IMR-90 (cell line): ENCODE data around the gene TSC1. TPM values are rescaled to one million over a fixed set of nuclear protein-coding genes. Genes with fewer than 3 reads are reported as not detected.

Source experiments
- ATAC-seq: fragments of 200-7000 bp; cut with Tn5 transposase; 2 replicates; pipeline ENCODE4 v1.9.1; 2020; ENCODE audit warnings: low read depth, mild to moderate bottlenecking, moderate library complexity
- BruUV-seq: library from RNA; stranded (reverse); fragments of 400-500 nt; replicated peaks from 2 replicates; lab custom pipeline; 2021; lab: Mats Ljungman, UMichigan
- CTCF ChIA-PET: fragments of 300-600 bp; formaldehyde crosslinking; extraction: SDS; loops from one replicate; lab custom pipeline; 2021; ENCODE audit warnings: antibody characterized with exemption; lab: Yijun Ruan, JAX
- POLR2A ChIA-PET: fragments of 300-600 bp; sonication (Branson Sonifier 250); formaldehyde crosslinking; loops from one replicate; lab custom pipeline; 2022; ENCODE audit warnings: antibody characterized with exemption; ENCODE audit not compliant: unreplicated experiment; lab: Charles Lee
- DNase-seq: peaks from one replicate; pipeline ENCODE4 v3.0.0; 2013
- H2AFZ ChIP-seq: replicated peaks from 2 replicates; pipeline ENCODE3; 2013; ENCODE audit warnings: low read length, mild to moderate bottlenecking; ENCODE audit not compliant: poor library complexity
- H2AK5ac ChIP-seq: 2 replicates; pipeline ENCODE4 v1.6.1; 2013; ENCODE audit warnings: low read depth, low read length, inconsistent platforms
- H2AK9ac ChIP-seq: replicated peaks from 2 replicates; pipeline ENCODE3; 2013; ENCODE audit warnings: mild to moderate bottlenecking, low read depth, low read length, moderate library complexity; ENCODE audit not compliant: poor library complexity
- H2BK120ac ChIP-seq: 2 replicates; pipeline ENCODE4 v1.6.1; 2013; ENCODE audit warnings: low read depth, low read length, inconsistent platforms
- H2BK15ac ChIP-seq: 3 replicates; pipeline ENCODE4 v1.6.1; 2013; ENCODE audit warnings: low read depth, low read length, inconsistent platforms
- H2BK20ac ChIP-seq: 2 replicates; pipeline ENCODE4 v1.6.1; 2013; ENCODE audit warnings: low read depth, mild to moderate bottlenecking, inconsistent platforms, low read length, moderate library complexity
- H2BK5ac ChIP-seq: 2 replicates; pipeline ENCODE4 v1.6.1; 2013; ENCODE audit warnings: mild to moderate bottlenecking, low read depth, low read length, inconsistent platforms; ENCODE audit not compliant: poor library complexity, severe bottlenecking
- H3K14ac ChIP-seq: replicated peaks from 2 replicates; pipeline ENCODE4 v1.6.1; 2013; ENCODE audit warnings: low read depth, low read length, inconsistent platforms
- H3K18ac ChIP-seq: 2 replicates; pipeline ENCODE4 v1.6.1; 2013; ENCODE audit warnings: low read depth, low read length, control low read depth
- H3K23ac ChIP-seq: 2 replicates; pipeline ENCODE4 v1.6.1; 2013; ENCODE audit warnings: low read depth, low read length, inconsistent platforms
- H3K27ac ChIP-seq: 2 replicates; pipeline ENCODE4 v1.5.1; 2013; ENCODE audit warnings: mild to moderate bottlenecking, control low read depth, low read length; ENCODE audit not compliant: insufficient read depth
- H3K27me3 ChIP-seq: 2 replicates; pipeline ENCODE4 v1.6.1; 2013; ENCODE audit warnings: low read length; ENCODE audit not compliant: control insufficient read depth, insufficient read depth
- H3K36me3 ChIP-seq: 2 replicates; pipeline ENCODE4 v1.6.1; 2013; ENCODE audit warnings: low read length, mixed read lengths; ENCODE audit not compliant: control insufficient read depth, insufficient read depth
- H3K4ac ChIP-seq: 2 replicates; pipeline ENCODE4 v1.6.1; 2013; ENCODE audit warnings: low read depth, low read length, inconsistent platforms
- H3K4me1 ChIP-seq: 2 replicates; pipeline ENCODE4 v1.6.1; 2013; ENCODE audit warnings: low read length, mixed read lengths; ENCODE audit not compliant: control insufficient read depth, insufficient read depth
- H3K4me2 ChIP-seq: 2 replicates; pipeline ENCODE4 v1.6.1; 2013; ENCODE audit warnings: low read depth, mild to moderate bottlenecking, control low read depth, low read length, moderate library complexity
- H3K4me3 ChIP-seq: 2 replicates; pipeline ENCODE4 v1.5.1; 2013; ENCODE audit warnings: low read depth, mild to moderate bottlenecking, control low read depth, low read length, moderate library complexity; ENCODE audit not compliant: insufficient read depth
- H3K56ac ChIP-seq: 2 replicates; pipeline ENCODE4 v1.6.1; 2013; ENCODE audit warnings: low read length, inconsistent platforms; ENCODE audit not compliant: insufficient read depth; ENCODE audit errors: extremely low read depth
- H3K79me1 ChIP-seq, 2 experiments: 2 replicates each; pipeline ENCODE4 v1.6.1; 2013; ENCODE audit warnings: low read length in 2 of 2, inconsistent platforms in 1 of 2, low read depth in 1 of 2
- H3K9ac ChIP-seq: 2 replicates; pipeline ENCODE4 v1.6.1; 2013; ENCODE audit warnings: low read depth, low read length, control low read depth
- H3K9me1 ChIP-seq: 2 replicates; pipeline ENCODE4 v1.6.1; 2013; ENCODE audit warnings: low read length, inconsistent platforms; ENCODE audit not compliant: insufficient read depth
- H3K9me3 ChIP-seq: 2 replicates; pipeline ENCODE4 v1.6.1; 2013; ENCODE audit warnings: low read length; ENCODE audit not compliant: control insufficient read depth, insufficient read depth
- H4K20me1 ChIP-seq: 2 replicates; pipeline ENCODE4 v1.6.1; 2013; ENCODE audit warnings: low read length, inconsistent platforms; ENCODE audit not compliant: insufficient read depth
- H4K5ac ChIP-seq: 2 replicates; pipeline ENCODE4 v1.6.1; 2013; ENCODE audit warnings: mild to moderate bottlenecking, low read depth, low read length, control low read depth
- H4K8ac ChIP-seq, 2 experiments: 2 replicates each; pipeline ENCODE4 v1.6.1; 2013; ENCODE audit warnings: low read depth in 2 of 2, low read length in 2 of 2, control low read depth in 1 of 2, inconsistent platforms in 1 of 2
- H4K91ac ChIP-seq: 2 replicates; pipeline ENCODE4 v1.6.1; 2013; ENCODE audit warnings: low read depth, low read length, inconsistent platforms; ENCODE audit not compliant: insufficient read depth
- BHLHE40 ChIP-seq: fragments of 150-350 bp; IDR thresholded peaks from 2 replicates; pipeline ENCODE4 v1.6.1; 2016; ENCODE audit warnings: mild to moderate bottlenecking, low read depth, low read length
- CEBPB ChIP-seq: IDR thresholded peaks from 2 replicates; pipeline ENCODE4 v1.6.1; 2012; ENCODE audit warnings: low read depth, low read length, improper control_type of control experiment
- FOS ChIP-seq: fragments of 150-350 bp; IDR thresholded peaks from 2 replicates; pipeline ENCODE4 v1.6.1; 2016; ENCODE audit warnings: low read depth, low read length
- MAZ ChIP-seq: IDR thresholded peaks from 2 replicates; pipeline ENCODE4 v1.6.1; 2012; ENCODE audit warnings: low read depth, mild to moderate bottlenecking, low read length, improper control_type of control experiment, moderate library complexity, borderline replicate concordance
- MXI1 ChIP-seq: IDR thresholded peaks from 2 replicates; pipeline ENCODE4 v1.6.1; 2012; ENCODE audit warnings: low read depth, mild to moderate bottlenecking, low read length, moderate library complexity, borderline replicate concordance
- NFE2L2 ChIP-seq: fragments of 150-350 bp; IDR thresholded peaks from 2 replicates; pipeline ENCODE4 v1.6.1; 2016; ENCODE audit warnings: low read depth, mild to moderate bottlenecking, low read length
- POLR2A ChIP-seq: IDR thresholded peaks from 2 replicates; pipeline ENCODE4 v1.6.1; 2012; ENCODE audit warnings: mild to moderate bottlenecking, low read depth, low read length
- RFX5 ChIP-seq: IDR thresholded peaks from 2 replicates; pipeline ENCODE4 v1.8.0; 2012; ENCODE audit warnings: low read depth, mild to moderate bottlenecking, low read length, moderate library complexity
- SMC3 ChIP-seq: fragments of 150-350 bp; IDR thresholded peaks from 2 replicates; pipeline ENCODE4 v1.6.1; 2016; ENCODE audit warnings: low read depth, mild to moderate bottlenecking, antibody characterized with exemption, low read length, moderate library complexity
- WGBS, 2 experiments: methylation state at CpG; one replicate each; pipeline versions ENCODE4 v1.1.5 to v1.1.7; 2013; ENCODE audit warnings: missing lambda C conversion rate in 2 of 2; ENCODE audit not compliant: insufficient read length in 1 of 2; ENCODE audit errors: extremely low coverage in 2 of 2; 5-methylcytosine and 5-hydroxymethylcytosine counted together
- dilution Hi-C: fragments of 300-500 bp; cut with HindIII; formaldehyde crosslinking; loops from one replicate; pipeline ENCODE4 v1.14.3; 2018; ENCODE audit warnings: low sequenced_read_pairs; ENCODE audit not compliant: unreplicated experiment
- in situ Hi-C: fragments of 300-500 bp; cut with MboI; formaldehyde crosslinking; loops from 3 replicates; pipeline ENCODE4 v1.14.3; 2019; ENCODE audit warnings: low sequenced_read_pairs, inconsistent platforms, mixed read lengths
- intact Hi-C: fragments of 100-400 bp; cut with micrococcal nuclease; formaldehyde crosslinking; loops from 2 replicates; pipeline ENCODE4 v1.10.0; 2022
- polyA plus RNA-seq, 3 experiments: library from polyadenylated mRNA; depleted of rRNA; stranded (reverse); fragments of >200 nt; gene quantifications; 2 replicates each; pipeline ENCODE4 v1.2.3, GENCODE V29; 2012; ENCODE audit warnings: low replicate concordance in 1 of 3
- total RNA-seq: library from RNA; depleted of rRNA; stranded (reverse); fragments of >200 nt; gene quantifications from 2 replicates; pipeline ENCODE4 v1.2.3, GENCODE V29; 2012
- TF ChIP-seq, protein P1 (sequence below): fragments of 150-350 bp; IDR thresholded peaks from 2 replicates; pipeline ENCODE4 v1.6.1; 2017; ENCODE audit warnings: mild to moderate bottlenecking, antibody characterized with exemption, low read length, low read depth
- TF ChIP-seq, protein P2 (sequence below): conservative IDR thresholded peaks from 2 replicates; pipeline ENCODE4 v1.5.1; 2012; ENCODE audit warnings: mild to moderate bottlenecking, low read depth, low read length, improper control_type of control experiment

Gene TSC1
- total and polyA plus RNA-seq, 2 of the 4 experiments (the other 2 are of a cell fraction), result 25.7 to 56.3 TPM

GRCh38 chr9:132935026-132935425 is 9.4 kb downstream of the TSC1 start:
- Histone ChIP-seq H3K9me3 (no peaks in the 10 kb centered on the region), H2AFZ (no peak overlapping the region), H3K9me1 (peaks cover 18% of the 10 kb centered on the region), H4K8ac (no peak overlapping the region), H4K5ac (no peak overlapping the region), H3K9ac (no peak overlapping the region), H3K56ac (no peak overlapping the region), H3K4me3 (no peak overlapping the region), H4K91ac (no peak overlapping the region), H3K4me1 (peaks cover 16% of the 10 kb centered on the region), H3K27me3 (no peaks in the 10 kb centered on the region), H2AK5ac (no peak overlapping the region), H3K18ac (no peak overlapping the region), H2AK9ac (no peak overlapping the region), H3K23ac (no peak overlapping the region), H4K20me1 (peaks cover 20% of the 10 kb centered on the region; the same call in 1 of the 2 replicates), H3K36me3 (peaks cover 4% of the 10 kb centered on the region), H2BK15ac (no peak overlapping the region), H3K4ac (no peak overlapping the region), H3K4me2 (no peak overlapping the region), H2BK20ac (no peak overlapping the region), H3K79me1 (peaks cover 44 to 81% of the 10 kb centered on the region in 2 experiments), H3K14ac (no peak overlapping the region), H3K27ac (no peak overlapping the region), H2BK5ac (no peak overlapping the region), H2BK120ac (no peak overlapping the region)
- ChIA-PET POLR2A (no interaction called here), CTCF (interaction anchor here (0.9 kb wide), 1 partner anchor 32 kb away, joined by 4 read pairs; no protein-coding TSS in a partner anchor)
- WGBS, 2 experiments, result no CpG with 5 or more reads among the region's 6 CpGs
- DNase-seq (no peak), ATAC-seq (no peak)
- no TSS peak for BruUV-seq
- intact Hi-C loops (no loop called here), in situ Hi-C loops (no loop called here), dilution Hi-C loops (no loop called here)
- TF ChIP-seq MAZ, result no peak
- TF ChIP-seq, protein P1, sequence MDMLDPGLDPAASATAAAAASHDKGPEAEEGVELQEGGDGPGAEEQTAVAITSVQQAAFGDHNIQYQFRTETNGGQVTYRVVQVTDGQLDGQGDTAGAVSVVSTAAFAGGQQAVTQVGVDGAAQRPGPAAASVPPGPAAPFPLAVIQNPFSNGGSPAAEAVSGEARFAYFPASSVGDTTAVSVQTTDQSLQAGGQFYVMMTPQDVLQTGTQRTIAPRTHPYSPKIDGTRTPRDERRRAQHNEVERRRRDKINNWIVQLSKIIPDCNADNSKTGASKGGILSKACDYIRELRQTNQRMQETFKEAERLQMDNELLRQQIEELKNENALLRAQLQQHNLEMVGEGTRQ, result no peak
- TF ChIP-seq MXI1, result no peak
- TF ChIP-seq SMC3, result no peak
- TF ChIP-seq NFE2L2, result no peak
- TF ChIP-seq FOS, result no peak
- no peak for TF ChIP-seq CEBPB
- TF ChIP-seq, protein P2, sequence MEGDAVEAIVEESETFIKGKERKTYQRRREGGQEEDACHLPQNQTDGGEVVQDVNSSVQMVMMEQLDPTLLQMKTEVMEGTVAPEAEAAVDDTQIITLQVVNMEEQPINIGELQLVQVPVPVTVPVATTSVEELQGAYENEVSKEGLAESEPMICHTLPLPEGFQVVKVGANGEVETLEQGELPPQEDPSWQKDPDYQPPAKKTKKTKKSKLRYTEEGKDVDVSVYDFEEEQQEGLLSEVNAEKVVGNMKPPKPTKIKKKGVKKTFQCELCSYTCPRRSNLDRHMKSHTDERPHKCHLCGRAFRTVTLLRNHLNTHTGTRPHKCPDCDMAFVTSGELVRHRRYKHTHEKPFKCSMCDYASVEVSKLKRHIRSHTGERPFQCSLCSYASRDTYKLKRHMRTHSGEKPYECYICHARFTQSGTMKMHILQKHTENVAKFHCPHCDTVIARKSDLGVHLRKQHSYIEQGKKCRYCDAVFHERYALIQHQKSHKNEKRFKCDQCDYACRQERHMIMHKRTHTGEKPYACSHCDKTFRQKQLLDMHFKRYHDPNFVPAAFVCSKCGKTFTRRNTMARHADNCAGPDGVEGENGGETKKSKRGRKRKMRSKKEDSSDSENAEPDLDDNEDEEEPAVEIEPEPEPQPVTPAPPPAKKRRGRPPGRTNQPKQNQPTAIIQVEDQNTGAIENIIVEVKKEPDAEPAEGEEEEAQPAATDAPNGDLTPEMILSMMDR, result no peak
- no peak for TF ChIP-seq BHLHE40
- no peak for TF ChIP-seq RFX5
- no peak for TF ChIP-seq POLR2A
